Measurements from ENCODE around the gene NACC1. TPM values are rescaled to one million over a fixed set of nuclear protein-coding genes. Genes with fewer than 3 reads are reported as not detected.

NACC1 gene
- total RNA-seq, 1 donor from 2014 or later = 34.7 TPM

DNA sequence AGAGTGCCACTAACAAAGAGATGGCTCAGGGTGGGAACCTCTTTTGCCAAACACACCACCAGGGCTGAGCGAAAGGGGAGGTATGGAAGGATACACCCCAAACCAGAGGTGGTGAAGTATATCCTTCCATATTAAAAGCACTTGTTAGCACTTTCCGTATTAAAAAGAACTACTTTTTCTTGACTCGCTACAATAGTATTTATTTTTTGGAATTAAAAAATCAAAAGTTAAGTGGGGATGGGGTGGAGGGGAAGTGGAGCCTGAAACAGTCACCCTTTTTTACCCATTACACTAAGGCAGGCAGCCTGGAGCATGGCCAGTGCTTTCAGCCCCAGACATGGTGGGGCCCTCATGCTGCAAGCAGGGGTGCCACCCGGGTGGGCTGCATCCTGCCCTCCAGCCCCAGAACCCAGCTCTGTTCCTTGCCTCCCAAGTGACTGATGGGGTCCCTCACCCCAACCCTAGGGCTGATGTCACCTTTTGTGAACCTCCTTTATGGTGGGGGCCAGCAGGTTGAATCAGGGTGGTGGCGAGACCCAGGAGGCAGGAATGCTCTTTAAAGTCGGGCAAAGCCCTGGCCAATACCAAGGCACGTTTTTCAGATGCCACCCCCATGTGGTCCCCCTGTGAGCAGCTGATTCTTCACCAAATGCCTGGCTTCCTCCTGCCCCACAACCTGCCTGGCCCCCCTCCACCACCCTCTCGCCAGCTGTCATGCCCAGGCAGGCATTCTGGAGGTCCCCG, 46.4 kb upstream of the NACC1 start:
- Mint-ChIP-seq H3K27me3 (ENCODE audit: insufficient read depth, low read depth) (peaks cover 43% of the 10 kb centered on the region), H3K36me3 (no peaks in the 10 kb centered on the region), H3K4me1 (peaks cover 6% of the 10 kb centered on the region), H3K4me3 (no peak overlapping the region), H3K27ac (no peak overlapping the region), H3K9me3 (no peaks in the 10 kb centered on the region)
- Histone ChIP-seq H3K4me1 (peaks cover 13% of the 10 kb centered on the region), H3K27me3 (peaks cover 22% of the 10 kb centered on the region), H3K9ac (no peak overlapping the region), H3F3A (ENCODE audit: low read depth) (no peaks in the 10 kb centered on the region), H3K79me2 (ENCODE audit: low read depth) (no peaks in the 10 kb centered on the region), H3K27ac (no peak overlapping the region), H3K9me3 (ENCODE audit: low read depth) (no peaks in the 10 kb centered on the region), H3K36me3 (no peaks in the 10 kb centered on the region), H3K4me3 (no peak overlapping the region), H2AFZ (replicated peaks) (no peak overlapping the region), H4K20me1 (ENCODE audit: low read depth) (no peaks in the 10 kb centered on the region), H3K4me2 (no peak overlapping the region)
- no peak for TF ChIP-seq EZH2 (IDR thresholded peaks at IDR 0.05)
- TF ChIP-seq EZH2phosphoT487 (IDR thresholded peaks at IDR 0.05) = no peak
- no peak for TF ChIP-seq CTCF (IDR thresholded peaks at IDR 0.05)
- no peak for DNase-seq (ENCODE audit: low spot score)

DNA sequence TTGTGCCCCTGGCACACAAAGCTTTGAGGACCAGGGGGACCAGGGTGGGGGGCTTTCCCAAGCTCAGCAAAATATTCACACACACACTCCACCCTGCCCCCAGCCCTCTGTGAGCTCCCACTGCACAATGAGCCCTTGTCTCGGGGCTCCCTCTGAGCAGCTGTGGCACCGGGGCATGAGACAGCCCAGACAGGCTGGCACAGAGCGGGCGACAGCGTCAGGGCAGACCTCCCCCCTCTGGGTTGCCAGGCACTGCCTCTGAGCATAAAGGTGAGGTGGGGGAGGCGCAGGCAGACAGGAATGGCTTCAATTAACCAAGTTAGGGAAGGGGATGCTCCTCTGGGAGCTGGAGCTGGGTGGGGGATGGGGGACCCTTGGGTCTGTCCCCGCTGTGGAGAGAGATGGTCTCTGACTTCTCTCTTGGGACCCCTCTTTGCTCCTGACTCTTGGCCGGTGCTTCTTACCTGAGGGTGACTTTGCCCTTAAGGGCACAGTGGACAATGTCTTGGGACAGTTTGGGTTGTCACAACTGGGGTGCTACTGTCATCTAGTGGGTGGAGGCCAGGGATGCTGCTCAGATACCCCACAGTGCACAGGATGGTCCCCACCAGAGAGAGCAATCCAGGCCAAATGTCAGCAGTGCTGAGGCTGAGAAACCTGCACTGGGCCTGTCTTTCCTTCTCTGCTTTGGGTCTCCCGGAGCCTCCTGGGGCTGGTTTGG, 45.7 kb upstream of the NACC1 start:
- Mint-ChIP-seq H3K9me3 (no peaks in the 10 kb centered on the region), H3K4me1 (peaks cover 9% of the 10 kb centered on the region), H3K27me3 (ENCODE audit: insufficient read depth, low read depth) (peaks cover 43% of the 10 kb centered on the region), H3K27ac (no peak overlapping the region), H3K4me3 (no peak overlapping the region), H3K36me3 (no peaks in the 10 kb centered on the region)
- no peak overlapping the region for H3K4me3 ChIP-seq
- no peak overlapping the region for H3K27ac ChIP-seq
- H2AFZ ChIP-seq (replicated peaks) = no peak overlapping the region
- H3K36me3 ChIP-seq = no peaks in the 10 kb centered on the region
- no peaks in the 10 kb centered on the region for H3F3A ChIP-seq (ENCODE audit: low read depth)
- no peak overlapping the region for H3K4me2 ChIP-seq
- H3K9me3 ChIP-seq (ENCODE audit: low read depth) = no peaks in the 10 kb centered on the region
- peaks cover 21% of the 10 kb centered on the region for H3K4me1 ChIP-seq
- H4K20me1 ChIP-seq (ENCODE audit: low read depth) = no peaks in the 10 kb centered on the region
- H3K79me2 ChIP-seq (ENCODE audit: low read depth) = no peaks in the 10 kb centered on the region
- H3K9ac ChIP-seq = no peak overlapping the region
- peaks cover 22% of the 10 kb centered on the region for H3K27me3 ChIP-seq
- no peak for DNase-seq (ENCODE audit: low spot score)
- TF ChIP-seq CTCF (IDR thresholded peaks at IDR 0.05) (no peak), EZH2 (IDR thresholded peaks at IDR 0.05) (no peak), EZH2phosphoT487 (IDR thresholded peaks at IDR 0.05) (no peak)

GRCh38 chr19:13073263-13073662, 44.8 kb upstream of the NACC1 start:
- Mint-ChIP-seq H3K27me3 (ENCODE audit: insufficient read depth, low read depth) (peaks cover 48% of the 10 kb centered on the region), H3K36me3 (no peaks in the 10 kb centered on the region), H3K4me3 (no peak overlapping the region), H3K9me3 (no peaks in the 10 kb centered on the region), H3K27ac (no peak overlapping the region), H3K4me1 (peaks cover 16% of the 10 kb centered on the region)
- DNase-seq (ENCODE audit: low spot score) = no peak
- H3K9me3 ChIP-seq (ENCODE audit: low read depth) = no peaks in the 10 kb centered on the region
- TF ChIP-seq CTCF (IDR thresholded peaks at IDR 0.05) (no peak), EZH2phosphoT487 (IDR thresholded peaks at IDR 0.05) (no peak), EZH2 (IDR thresholded peaks at IDR 0.05) (no peak)
- no peak overlapping the region for H3K27ac ChIP-seq
- no peaks in the 10 kb centered on the region for H3F3A ChIP-seq (ENCODE audit: low read depth)
- H3K27me3 ChIP-seq = peaks cover 22% of the 10 kb centered on the region
- H3K36me3 ChIP-seq = no peaks in the 10 kb centered on the region
- H4K20me1 ChIP-seq (ENCODE audit: low read depth) = no peaks in the 10 kb centered on the region
- peaks cover 30% of the 10 kb centered on the region for H3K4me1 ChIP-seq
- no peak overlapping the region for H3K4me2 ChIP-seq
- H3K79me2 ChIP-seq (ENCODE audit: low read depth) = no peaks in the 10 kb centered on the region
- H3K9ac ChIP-seq = no peak overlapping the region
- H3K4me3 ChIP-seq = no peak overlapping the region
- H2AFZ ChIP-seq (replicated peaks) = no peak overlapping the region

Measured in neural progenitor cell (in vitro differentiated cells).